ENCODE results near the gene MYT1.
A peak's percentile ranks its signal among the peaks of the same experiment; 100 is the strongest.

MYT1 gene

GRCh38 chr20:64253000-64253383, 88.7 kb downstream of the MYT1 start:
- FAIRE-seq (no peak), DNase-seq (ENCODE audit: insufficient read length) (no peak)
- no peak for TF ChIP-seq TAF1 (IDR thresholded peaks at IDR 0.05; ENCODE audit: borderline replicate concordance, low read depth, low read length)
- TF ChIP-seq POLR2A (IDR thresholded peaks at IDR 0.05; ENCODE audit: low read depth, low read length): no peak
- TF ChIP-seq POLR2AphosphoS5 (IDR thresholded peaks at IDR 0.05; ENCODE audit: low read depth, low read length): no peak

- FAIRE-seq (no peak), DNase-seq (ENCODE audit: insufficient read length) (no peak)
- TF ChIP-seq POLR2AphosphoS5 (IDR thresholded peaks at IDR 0.05; ENCODE audit: low read depth, low read length) (no peak), TAF1 (IDR thresholded peaks at IDR 0.05; ENCODE audit: borderline replicate concordance, low read depth, low read length) (no peak), POLR2A (IDR thresholded peaks at IDR 0.05; ENCODE audit: low read depth, low read length) (no peak)
Observed at GRCh38 chr20:64253443-64253842, 89.2 kb downstream of the MYT1 start.

GRCh38 chr20:64254156-64254555, 89.9 kb downstream of the MYT1 start:
- DNase-seq (ENCODE audit: insufficient read length): no peak
- TF ChIP-seq TAF1 (IDR thresholded peaks at IDR 0.05; ENCODE audit: borderline replicate concordance, low read depth, low read length): no peak
- no peak for TF ChIP-seq POLR2A (IDR thresholded peaks at IDR 0.05; ENCODE audit: low read depth, low read length)
- TF ChIP-seq POLR2AphosphoS5 (IDR thresholded peaks at IDR 0.05; ENCODE audit: low read depth, low read length): no peak
- no peak for FAIRE-seq

GRCh38 chr20:64254571-64255360, 90.5 kb downstream of the MYT1 start:
- FAIRE-seq (no peak), DNase-seq (ENCODE audit: insufficient read length) (no peak)
- TF ChIP-seq POLR2A (IDR thresholded peaks at IDR 0.05; ENCODE audit: low read depth, low read length) (no peak), TAF1 (IDR thresholded peaks at IDR 0.05; ENCODE audit: borderline replicate concordance, low read depth, low read length) (no peak), POLR2AphosphoS5 (IDR thresholded peaks at IDR 0.05; ENCODE audit: low read depth, low read length) (no peak)

- peak; percentile 47; the same call in 1 of the 2 replicates for TF ChIP-seq POLR2A (IDR thresholded peaks at IDR 0.05; ENCODE audit: low read depth, low read length)
- no peak for TF ChIP-seq POLR2AphosphoS5 (IDR thresholded peaks at IDR 0.05; ENCODE audit: low read depth, low read length)
- no peak for TF ChIP-seq TAF1 (IDR thresholded peaks at IDR 0.05; ENCODE audit: borderline replicate concordance, low read depth, low read length)
- FAIRE-seq (peak; percentile 86), DNase-seq (ENCODE audit: insufficient read length) (peak; percentile 96)
Observed at GRCh38 chr20:64255361-64256281, 91.4 kb downstream of the MYT1 start, which contains the start of gene PCMTD2. PCMTD2 (plus strand) TSS chr20:64255748; CDS start chr20:64259966, 4,218 bp downstream.

GRCh38 chr20:64256282-64256935, 92.2 kb downstream of the MYT1 start:
- no peak for FAIRE-seq
- DNase-seq (ENCODE audit: insufficient read length): no peak
- TF ChIP-seq TAF1 (IDR thresholded peaks at IDR 0.05; ENCODE audit: borderline replicate concordance, low read depth, low read length) (no peak), POLR2AphosphoS5 (IDR thresholded peaks at IDR 0.05; ENCODE audit: low read depth, low read length) (no peak), POLR2A (IDR thresholded peaks at IDR 0.05; ENCODE audit: low read depth, low read length) (no peak)

GRCh38 chr20:64257107-64257757, 93.0 kb downstream of the MYT1 start:
- DNase-seq (ENCODE audit: insufficient read length) (no peak), FAIRE-seq (no peak)
- TF ChIP-seq TAF1 (IDR thresholded peaks at IDR 0.05; ENCODE audit: borderline replicate concordance, low read depth, low read length): no peak
- TF ChIP-seq POLR2A (IDR thresholded peaks at IDR 0.05; ENCODE audit: low read depth, low read length): no peak
- no peak for TF ChIP-seq POLR2AphosphoS5 (IDR thresholded peaks at IDR 0.05; ENCODE audit: low read depth, low read length)

- DNase-seq (ENCODE audit: insufficient read length) (no peak), FAIRE-seq (no peak)
- no peak for TF ChIP-seq POLR2AphosphoS5 (IDR thresholded peaks at IDR 0.05; ENCODE audit: low read depth, low read length)
- TF ChIP-seq TAF1 (IDR thresholded peaks at IDR 0.05; ENCODE audit: borderline replicate concordance, low read depth, low read length): no peak
- no peak for TF ChIP-seq POLR2A (IDR thresholded peaks at IDR 0.05; ENCODE audit: low read depth, low read length)
Observed at GRCh38 chr20:64258071-64258823, 94.0 kb downstream of the MYT1 start.

GRCh38 chr20:64260239-64260638, 96.0 kb downstream of the MYT1 start:
- TF ChIP-seq POLR2A (IDR thresholded peaks at IDR 0.05; ENCODE audit: low read depth, low read length): no peak
- TF ChIP-seq POLR2AphosphoS5 (IDR thresholded peaks at IDR 0.05; ENCODE audit: low read depth, low read length): no peak
- no peak for TF ChIP-seq TAF1 (IDR thresholded peaks at IDR 0.05; ENCODE audit: borderline replicate concordance, low read depth, low read length)
- DNase-seq (ENCODE audit: insufficient read length) (no peak), FAIRE-seq (no peak)

GRCh38 chr20:64261138-64261537, 96.9 kb downstream of the MYT1 start:
- FAIRE-seq (no peak), DNase-seq (ENCODE audit: insufficient read length) (no peak)

More at GRCh38 chr20:64261138-64261537, 96.9 kb downstream of the MYT1 start:
- TF ChIP-seq POLR2AphosphoS5 (IDR thresholded peaks at IDR 0.05; ENCODE audit: low read depth, low read length): no peak
- TF ChIP-seq TAF1 (IDR thresholded peaks at IDR 0.05; ENCODE audit: borderline replicate concordance, low read depth, low read length): no peak
- TF ChIP-seq POLR2A (IDR thresholded peaks at IDR 0.05; ENCODE audit: low read depth, low read length): no peak
